CD4-positive, CD25-positive, alpha-beta regulatory T cell (primary cell): Measurements from ENCODE around the gene BCKDK. TPM values are rescaled to one million over a fixed set of nuclear protein-coding genes. Genes with fewer than 3 reads are reported as not detected.

Source experiments
- ATAC-seq, 2 donors: fragments of 150-1000 bp; cut with Tn5 transposase; one replicate each; pipeline ENCODE4 v1.10.0; 2021; ENCODE audit warnings: low read depth in 2 of 2, moderate number of reproducible peaks in 2 of 2, moderate library complexity in 1 of 2
- DNase-seq, 3 donors: peaks; one replicate each; pipeline versions ENCODE4 v3.0.0 to v3.0.0-alpha.2; 2012 to 2022; ENCODE audit warnings: mixed read lengths in 1 of 3
- H3K27ac ChIP-seq: one replicate; pipeline ENCODE4 v1.7.0; 2013; ENCODE audit warnings: mild to moderate bottlenecking, low read length; ENCODE audit not compliant: insufficient read depth, poor library complexity, severe bottlenecking
- H3K27me3 ChIP-seq: one replicate; pipeline ENCODE4 v1.7.0; 2013; ENCODE audit warnings: low read length; ENCODE audit not compliant: control insufficient read depth, insufficient read depth
- H3K36me3 ChIP-seq: one replicate; pipeline ENCODE4 v1.7.0; 2013; ENCODE audit warnings: mild to moderate bottlenecking, low read length, moderate library complexity; ENCODE audit not compliant: control insufficient read depth, insufficient read depth
- H3K4me1 ChIP-seq: 2 replicates; pipeline ENCODE4 v1.7.0; 2013; ENCODE audit warnings: mild to moderate bottlenecking, low read length; ENCODE audit not compliant: insufficient read depth, control insufficient read depth, poor library complexity, severe bottlenecking
- H3K4me3 ChIP-seq: one replicate; pipeline ENCODE4 v1.7.0; 2013; ENCODE audit warnings: low read depth, mild to moderate bottlenecking, low read length, moderate library complexity
- H3K9me3 ChIP-seq, 2 experiments: 1 replicate in 1 of 2; 2 replicates in 1 of 2; pipeline ENCODE4 v1.7.0; 2013; ENCODE audit warnings: low read length in 2 of 2, mild to moderate bottlenecking in 1 of 2, moderate library complexity in 1 of 2; ENCODE audit not compliant: control insufficient read depth in 2 of 2
- H3K27ac Mint-ChIP-seq, 3 donors: one replicate each; pipeline ENCODE4 v1.8.0; 2020 to 2022; ENCODE audit warnings: mild to moderate bottlenecking in 3 of 3, mixed read lengths in 3 of 3, moderate library complexity in 2 of 3
- H3K27me3 Mint-ChIP-seq: one replicate; pipeline ENCODE4 v1.8.0; 2022; ENCODE audit warnings: mild to moderate bottlenecking, mixed read lengths
- H3K36me3 Mint-ChIP-seq: one replicate; pipeline ENCODE4 v1.8.0; 2020; ENCODE audit warnings: mixed read lengths
- H3K4me1 Mint-ChIP-seq, 4 donors: one replicate each; pipeline ENCODE4 v1.8.0; 2020 to 2022; ENCODE audit warnings: mixed read lengths in 4 of 4, mild to moderate bottlenecking in 1 of 4
- H3K4me3 Mint-ChIP-seq, 4 donors: one replicate each; pipeline ENCODE4 v1.8.0; 2020 to 2022; ENCODE audit warnings: mild to moderate bottlenecking in 4 of 4, mixed read lengths in 4 of 4, moderate library complexity in 3 of 4
- H3K9me3 Mint-ChIP-seq, 7 donors: one replicate each; pipeline ENCODE4 v1.8.0; 2020 to 2022; ENCODE audit warnings: mixed read lengths in 7 of 7, mild to moderate bottlenecking in 3 of 7, moderate library complexity in 2 of 7
- polyA plus RNA-seq, 4 donors: library from polyadenylated mRNA; unstranded; fragments of 300-500 nt; fragmentation: Illumina TruSeq; gene quantifications; one replicate each; pipeline ENCODE4 v1.2.3, GENCODE V29; 2021
- total RNA-seq: library from RNA; stranded (reverse); gene quantifications from one replicate; pipeline ENCODE4 v1.2.3, GENCODE V29; 2022

The BCKDK gene
- total and polyA plus RNA-seq, 5 donors from 2014 or later: 8.2 to 24.7 (median 23.3) TPM

GRCh38 chr16:31071861-31072260, 36.3 kb upstream of the BCKDK start:
- Histone ChIP-seq H3K36me3 (peaks cover 7% of the 10 kb centered on the region), H3K27me3 (no peaks in the 10 kb centered on the region), H3K9me3 (no peaks in the 10 kb centered on the region), H3K4me3 (peak overlapping the region; percentile 81), H3K4me1 (peaks cover 30% of the 10 kb centered on the region), H3K27ac (peak overlapping the region; percentile 96)
- DNase-seq (no peak), ATAC-seq (no peak)
- H3K36me3 Mint-ChIP-seq: peaks cover 7% of the 10 kb centered on the region
- no peaks in the 10 kb centered on the region for H3K9me3 Mint-ChIP-seq
- peak overlapping the region; percentile 20 to 98 (median 36) for H3K27ac Mint-ChIP-seq
- peaks cover 5 to 48% (median 36%) of the 10 kb centered on the region in 4 donors for H3K4me1 Mint-ChIP-seq
- peaks cover 4% of the 10 kb centered on the region for H3K27me3 Mint-ChIP-seq
- peak overlapping the region; percentile 90 to 98 (median 98) for H3K4me3 Mint-ChIP-seq

- peak overlapping the region; percentile 81 for H3K4me3 ChIP-seq
- no peaks in the 10 kb centered on the region for H3K27me3 ChIP-seq
- Mint-ChIP-seq H3K27me3 (peaks cover 4% of the 10 kb centered on the region), H3K27ac (peak overlapping the region; percentile 85 to 98 (median 95)), H3K4me3 (peak overlapping the region; percentile 90 to 98 (median 98)), H3K9me3 (no peaks in the 10 kb centered on the region), H3K36me3 (peaks cover 8% of the 10 kb centered on the region), H3K4me1 (peaks cover 5 to 49% (median 36%) of the 10 kb centered on the region in 4 donors)
- DNase-seq (peak in 1 of 3 donors; percentile 58), ATAC-seq (no peak)
- peaks cover 30% of the 10 kb centered on the region for H3K4me1 ChIP-seq
- H3K9me3 ChIP-seq: no peaks in the 10 kb centered on the region
- peaks cover 14% of the 10 kb centered on the region for H3K36me3 ChIP-seq
- H3K27ac ChIP-seq: peak overlapping the region; percentile 96
These were observed 35.5 kb upstream of the BCKDK start for GRCh38 chr16:31072540-31073141.

GRCh38 chr16:31073142-31073969, 34.8 kb upstream of the BCKDK start:
- DNase-seq (peak; percentile 83 to 91 (median 85)), ATAC-seq (peak; percentile 47 to 52)
- H3K27ac Mint-ChIP-seq: peak overlapping the region; percentile 85 to 100 (median 97)
- H3K9me3 ChIP-seq: no peaks in the 10 kb centered on the region
- H3K27ac ChIP-seq: peak overlapping the region; percentile 96
- H3K4me1 Mint-ChIP-seq: peaks cover 5 to 53% (median 34%) of the 10 kb centered on the region in 4 donors
- H3K4me3 Mint-ChIP-seq: peak overlapping the region; percentile 90 to 98 (median 98)
- peaks cover 20% of the 10 kb centered on the region for H3K36me3 ChIP-seq
- peaks cover 4% of the 10 kb centered on the region for H3K27me3 Mint-ChIP-seq
- H3K9me3 Mint-ChIP-seq: no peaks in the 10 kb centered on the region
- peaks cover 30% of the 10 kb centered on the region for H3K4me1 ChIP-seq
- no peaks in the 10 kb centered on the region for H3K27me3 ChIP-seq
- peak overlapping the region; percentile 100 for H3K4me3 ChIP-seq
- peaks cover 15% of the 10 kb centered on the region for H3K36me3 Mint-ChIP-seq

- H3K27me3 Mint-ChIP-seq: peaks cover 4% of the 10 kb centered on the region
- ATAC-seq (peak; percentile 86 to 89), DNase-seq (peak; percentile 97 to 100 (median 98))
- no peaks in the 10 kb centered on the region for H3K9me3 Mint-ChIP-seq
- Histone ChIP-seq H3K27me3 (no peaks in the 10 kb centered on the region), H3K4me3 (peak within 1 kb of the TSS; percentile 100), H3K36me3 (peaks cover 28% of the 10 kb centered on the region), H3K9me3 (no peaks in the 10 kb centered on the region), H3K27ac (peak within 1 kb of the TSS; percentile 96), H3K4me1 (peaks cover 30% of the 10 kb centered on the region)
- peak within 1 kb of the TSS; percentile 90 to 98 (median 98) for H3K4me3 Mint-ChIP-seq
- H3K4me1 Mint-ChIP-seq: peaks cover 5 to 58% (median 29%) of the 10 kb centered on the region in 4 donors
- H3K36me3 Mint-ChIP-seq: peaks cover 23% of the 10 kb centered on the region
- H3K27ac Mint-ChIP-seq: peak within 1 kb of the TSS; percentile 97 to 100 (median 99)
These were observed 34.0 kb upstream of the BCKDK start, which contains the start of the genes ZNF646 and ZNF668 for GRCh38 chr16:31073970-31074813. ZNF646 (plus strand) TSS chr16:31074422; CDS start chr16:31076325, 1,903 bp downstream. ZNF668 (minus strand) TSS chr16:31074240; CDS start chr16:31064459, 9,781 bp downstream.

- H3K4me3 ChIP-seq: peak overlapping the region; percentile 100
- peaks cover 30% of the 10 kb centered on the region for H3K4me1 ChIP-seq
- H3K9me3 Mint-ChIP-seq: no peaks in the 10 kb centered on the region
- H3K36me3 Mint-ChIP-seq: peaks cover 23% of the 10 kb centered on the region
- H3K36me3 ChIP-seq: peaks cover 29% of the 10 kb centered on the region
- peak overlapping the region; percentile 97 to 100 (median 99) for H3K27ac Mint-ChIP-seq
- ATAC-seq (no peak), DNase-seq (no peak)
- H3K27ac ChIP-seq: peak overlapping the region; percentile 96
- H3K27me3 Mint-ChIP-seq: peaks cover 4% of the 10 kb centered on the region
- peak overlapping the region; percentile 90 to 97 (median 93) for H3K4me3 Mint-ChIP-seq
- H3K9me3 ChIP-seq: no peaks in the 10 kb centered on the region
- H3K4me1 Mint-ChIP-seq: peaks cover 5 to 55% (median 28%) of the 10 kb centered on the region in 4 donors
- H3K27me3 ChIP-seq: no peaks in the 10 kb centered on the region
These were observed 33.4 kb upstream of the BCKDK start for GRCh38 chr16:31074814-31075183.

GRCh38 chr16:31076319-31076718, 31.9 kb upstream of the BCKDK start:
- no peaks in the 10 kb centered on the region for H3K27me3 ChIP-seq
- DNase-seq (no peak), ATAC-seq (no peak)
- peaks cover 4% of the 10 kb centered on the region for H3K27me3 Mint-ChIP-seq
- H3K36me3 Mint-ChIP-seq: peaks cover 26% of the 10 kb centered on the region
- H3K27ac Mint-ChIP-seq: no peak overlapping the region
- no peaks in the 10 kb centered on the region for H3K9me3 Mint-ChIP-seq
- H3K4me1 Mint-ChIP-seq: peaks cover 5 to 58% (median 28%) of the 10 kb centered on the region in 4 donors
- peaks cover 42% of the 10 kb centered on the region for H3K36me3 ChIP-seq
- no peaks in the 10 kb centered on the region for H3K9me3 ChIP-seq
- no peak overlapping the region for H3K27ac ChIP-seq
- H3K4me3 ChIP-seq: no peak overlapping the region
- peak overlapping the region in 2 of 4 donors; percentile 90 to 92 for H3K4me3 Mint-ChIP-seq
- peaks cover 30% of the 10 kb centered on the region for H3K4me1 ChIP-seq

GRCh38 chr16:31077024-31077423, 31.2 kb upstream of the BCKDK start:
- peaks cover 5 to 56% (median 22%) of the 10 kb centered on the region in 4 donors for H3K4me1 Mint-ChIP-seq
- H3K4me1 ChIP-seq: peaks cover 24% of the 10 kb centered on the region

More at GRCh38 chr16:31077024-31077423, 31.2 kb upstream of the BCKDK start:
- Mint-ChIP-seq H3K27me3 (peaks cover 4% of the 10 kb centered on the region), H3K4me3 (peak overlapping the region in 2 of 4 donors; percentile 31 to 90), H3K27ac (no peak overlapping the region), H3K36me3 (peaks cover 26% of the 10 kb centered on the region), H3K9me3 (no peaks in the 10 kb centered on the region)
- no peaks in the 10 kb centered on the region for H3K9me3 ChIP-seq
- DNase-seq: no peak
- peaks cover 42% of the 10 kb centered on the region for H3K36me3 ChIP-seq
- H3K27me3 ChIP-seq: no peaks in the 10 kb centered on the region
- no peak overlapping the region for H3K4me3 ChIP-seq
- no peak for ATAC-seq
- no peak overlapping the region for H3K27ac ChIP-seq
